ENCODE results near the gene CHD2. TPM values are rescaled to one million over a fixed set of nuclear protein-coding genes. Genes with fewer than 3 reads are reported as not detected.

CHD2 gene
- total RNA-seq, 4 donors from 2014 or later: 109 to 370 (median 161) TPM

DNA sequence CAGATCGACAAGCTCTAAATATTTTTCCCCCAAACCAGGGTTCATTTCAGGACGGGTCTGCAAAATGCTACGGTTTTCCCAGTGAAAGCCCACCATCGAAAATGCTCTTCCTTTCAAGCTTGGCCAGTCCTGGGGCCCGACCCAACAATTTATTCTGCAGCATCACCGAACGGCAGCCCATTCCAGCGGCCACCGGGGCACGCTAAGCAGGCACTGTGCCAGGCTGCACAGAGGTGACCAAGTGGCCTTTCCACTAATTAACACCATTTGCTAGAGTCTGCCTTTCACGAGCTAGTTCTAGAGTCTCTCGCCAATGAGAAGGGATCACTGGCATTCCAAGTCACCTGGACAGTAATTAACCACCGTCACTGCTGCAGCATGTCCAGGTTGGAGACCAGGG, 174.5 kb downstream of the CHD2 start:
- TF ChIP-seq CTCF (IDR thresholded peaks at IDR 0.05) (no peak), POLR2A (IDR thresholded peaks at IDR 0.05) (no peak)
- Histone ChIP-seq H3K36me3 (no peaks in the 10 kb centered on the region), H3K27ac (peak overlapping the region in 1 of 4 donors; percentile 82), H3K9me3 (no peaks in the 10 kb centered on the region), H3K27me3 (peaks cover 0 to 7% of the 10 kb centered on the region in 2 donors), H3K4me3 (no peak overlapping the region), H3K4me1 (peaks cover 0 to 7% (median 0%) of the 10 kb centered on the region in 4 donors)
- no peak for DNase-seq

DNA sequence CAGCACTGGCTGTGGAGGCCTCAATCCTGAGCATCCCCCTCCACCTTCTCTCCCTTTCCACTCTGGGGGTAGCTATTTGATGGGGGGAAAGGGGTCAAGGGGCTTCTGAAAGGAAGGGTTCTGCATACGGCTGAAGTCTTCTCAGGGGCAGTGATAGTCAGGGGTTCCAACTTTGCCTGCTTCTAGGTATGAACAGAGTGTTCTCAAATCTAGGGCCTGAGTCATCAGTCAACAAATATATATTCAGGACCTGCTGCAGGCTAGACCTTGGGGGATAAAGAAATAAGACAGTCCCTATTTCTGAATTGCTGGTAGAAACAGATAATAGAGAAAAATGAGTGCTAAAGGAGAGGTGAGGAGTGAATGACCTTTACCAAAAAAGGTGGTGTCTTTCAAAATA, 176.1 kb downstream of the CHD2 start:
- H3K27me3 ChIP-seq: peaks cover 0 to 7% of the 10 kb centered on the region in 2 donors

DNA sequence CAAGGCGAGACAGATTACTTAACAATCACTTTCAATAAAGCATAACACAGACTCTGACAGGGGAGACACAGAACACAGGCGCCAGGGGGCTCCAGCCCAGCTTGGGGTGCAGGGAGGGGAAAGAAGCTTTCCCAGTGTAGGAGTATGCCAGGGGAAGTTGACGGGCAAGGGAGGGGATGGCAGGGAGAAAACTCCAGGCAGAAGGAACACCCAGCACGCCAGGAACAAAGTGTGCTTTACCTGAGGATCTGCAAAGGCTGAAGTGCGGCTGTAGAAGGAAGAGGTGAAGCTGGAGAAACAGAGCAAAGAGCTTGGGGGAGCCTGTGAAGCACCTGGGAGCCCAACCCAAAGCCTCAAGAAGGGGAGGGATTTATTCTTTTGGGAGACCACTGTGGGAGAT, 176.8 kb downstream of the CHD2 start:
- Histone ChIP-seq H3K4me1 (peaks cover 0 to 7% (median 0%) of the 10 kb centered on the region in 4 donors), H3K27ac (peak overlapping the region in 1 of 4 donors; percentile 56), H3K36me3 (no peaks in the 10 kb centered on the region), H3K9me3 (no peaks in the 10 kb centered on the region), H3K4me3 (no peak overlapping the region), H3K27me3 (peaks cover 0 to 7% of the 10 kb centered on the region in 2 donors)
- no peak for DNase-seq
- no peak for TF ChIP-seq CTCF (IDR thresholded peaks at IDR 0.05)
- no peak for TF ChIP-seq POLR2A (IDR thresholded peaks at IDR 0.05)

More for the DNA sequence above, 176.1 kb downstream of the CHD2 start:
- no peaks in the 10 kb centered on the region for H3K36me3 ChIP-seq
- H3K4me1 ChIP-seq: peaks cover 0 to 7% (median 0%) of the 10 kb centered on the region in 4 donors
- H3K27ac ChIP-seq: peak overlapping the region in 1 of 4 donors; percentile 56
- DNase-seq: no peak
- H3K4me3 ChIP-seq: no peak overlapping the region
- H3K9me3 ChIP-seq: no peaks in the 10 kb centered on the region
- no peak for TF ChIP-seq POLR2A (IDR thresholded peaks at IDR 0.05)
- TF ChIP-seq CTCF (IDR thresholded peaks at IDR 0.05): no peak

Other genes starting within 250 kb of the CHD2 start
- 10 to 100 TPM in 2 of 4 donors, 1 to 10 TPM in 2; 9.0 to 14.0 (median 11.4) TPM for gene FAM174B, start 244.5 kb upstream of the CHD2 start, total RNA-seq
- gene RGMA, start 188.9 kb downstream of the CHD2 start, total RNA-seq: 10 to 100 TPM in 2 of 4 donors, 1 to 10 TPM in 2; 1.8 to 18.8 (median 9.3) TPM